ENCODE measurements around the gene CDH8.

Gene CDH8

GRCh38 chr16:62076886-62077285, 40.6 kb upstream of the CDH8 start:
- H3K4me2 ChIP-seq (ENCODE audit: low read depth, low read length, poor library complexity, severe bottlenecking): no peak overlapping the region
- H3F3A ChIP-seq (ENCODE audit: insufficient read depth): no peaks in the 10 kb centered on the region
- H3K9me2 ChIP-seq (replicated peaks; ENCODE audit: insufficient read depth, low read length): no peaks in the 10 kb centered on the region
- H3K4me3 ChIP-seq (ENCODE audit: insufficient read depth, low read length, poor library complexity, severe bottlenecking): no peak overlapping the region
- no peaks in the 10 kb centered on the region for H3K27me3 ChIP-seq (ENCODE audit: low read length)
- H3K36me3 ChIP-seq (ENCODE audit: low read length): no peaks in the 10 kb centered on the region
- no peaks in the 10 kb centered on the region for H3K9me3 ChIP-seq (ENCODE audit: insufficient read depth, low read length)
- no peaks in the 10 kb centered on the region for H3K79me2 ChIP-seq (ENCODE audit: insufficient read depth, low read length)
- no peak overlapping the region for H3K27ac ChIP-seq (ENCODE audit: low read depth, low read length)
- H4K20me1 ChIP-seq (ENCODE audit: low read depth, low read length): no peaks in the 10 kb centered on the region
- no peak overlapping the region for H2AFZ ChIP-seq (ENCODE audit: low read depth, low read length, severe bottlenecking)
- TF ChIP-seq CTCF (IDR thresholded peaks at IDR 0.05; ENCODE audit: insufficient read depth, low read length, poor library complexity, severe bottlenecking) (no peak), EZH2phosphoT487 (conservative IDR thresholded peaks at IDR 0.05; ENCODE audit: low read length) (no peak)
- H3K9ac ChIP-seq (ENCODE audit: low read length): no peak overlapping the region

- Histone ChIP-seq H3K27ac (ENCODE audit: low read depth, low read length) (no peak overlapping the region), H3K36me3 (ENCODE audit: low read length) (no peaks in the 10 kb centered on the region), H3K4me2 (ENCODE audit: low read depth, low read length, poor library complexity, severe bottlenecking) (no peak overlapping the region), H3K4me3 (ENCODE audit: insufficient read depth, low read length, poor library complexity, severe bottlenecking) (no peak overlapping the region), H3K9me3 (ENCODE audit: insufficient read depth, low read length) (no peaks in the 10 kb centered on the region), H3K79me2 (ENCODE audit: insufficient read depth, low read length) (no peaks in the 10 kb centered on the region), H4K20me1 (ENCODE audit: low read depth, low read length) (no peaks in the 10 kb centered on the region), H3K9me2 (replicated peaks; ENCODE audit: insufficient read depth, low read length) (no peaks in the 10 kb centered on the region), H2AFZ (ENCODE audit: low read depth, low read length, severe bottlenecking) (no peak overlapping the region), H3K27me3 (ENCODE audit: low read length) (no peaks in the 10 kb centered on the region), H3F3A (ENCODE audit: insufficient read depth) (no peaks in the 10 kb centered on the region), H3K9ac (ENCODE audit: low read length) (no peak overlapping the region)
- no peak for TF ChIP-seq EZH2phosphoT487 (conservative IDR thresholded peaks at IDR 0.05; ENCODE audit: low read length)
- peak; percentile 17 for TF ChIP-seq CTCF (IDR thresholded peaks at IDR 0.05; ENCODE audit: insufficient read depth, low read length, poor library complexity, severe bottlenecking)
Observed at GRCh38 chr16:62068747-62069146, 32.5 kb upstream of the CDH8 start.

- Histone ChIP-seq H2AFZ (ENCODE audit: low read depth, low read length, severe bottlenecking) (no peak overlapping the region), H3K9ac (ENCODE audit: low read length) (no peak overlapping the region), H3K4me3 (ENCODE audit: insufficient read depth, low read length, poor library complexity, severe bottlenecking) (no peak overlapping the region), H3K9me2 (replicated peaks; ENCODE audit: insufficient read depth, low read length) (no peaks in the 10 kb centered on the region), H4K20me1 (ENCODE audit: low read depth, low read length) (no peaks in the 10 kb centered on the region), H3F3A (ENCODE audit: insufficient read depth) (no peaks in the 10 kb centered on the region), H3K9me3 (ENCODE audit: insufficient read depth, low read length) (no peaks in the 10 kb centered on the region), H3K27me3 (ENCODE audit: low read length) (no peaks in the 10 kb centered on the region), H3K79me2 (ENCODE audit: insufficient read depth, low read length) (no peaks in the 10 kb centered on the region), H3K36me3 (ENCODE audit: low read length) (no peaks in the 10 kb centered on the region), H3K27ac (ENCODE audit: low read depth, low read length) (no peak overlapping the region), H3K4me2 (ENCODE audit: low read depth, low read length, poor library complexity, severe bottlenecking) (no peak overlapping the region)
- TF ChIP-seq EZH2phosphoT487 (conservative IDR thresholded peaks at IDR 0.05; ENCODE audit: low read length) (no peak), CTCF (IDR thresholded peaks at IDR 0.05; ENCODE audit: insufficient read depth, low read length, poor library complexity, severe bottlenecking) (no peak)
Observed at GRCh38 chr16:62067981-62068380, 31.7 kb upstream of the CDH8 start.
